Keratinocyte (primary cell): ENCODE results near the gene NSUN4. TPM values are rescaled to one million over a fixed set of nuclear protein-coding genes. Genes with fewer than 3 reads are reported as not detected.

Experiments used
- DNase-seq: peaks from one replicate; pipeline ENCODE4 v3.0.0-alpha.2; 2011; ENCODE audit warnings: low read depth, missing footprints, low spot score
- FAIRE-seq: peaks from 2 replicates; lab custom pipeline; 2011; peaks lifted over from hg19 to GRCh38; lab: Jason Lieb, UNC
- H2AFZ ChIP-seq: 2 replicates; pipeline ENCODE4 v1.6.0; 2012; ENCODE audit warnings: low read length, control low read depth, inconsistent platforms; ENCODE audit not compliant: control insufficient read depth
- H3K27ac ChIP-seq: 2 replicates; pipeline ENCODE4 v1.5.1; 2011; ENCODE audit warnings: low read length; ENCODE audit not compliant: control insufficient read depth, insufficient read depth
- H3K27me3 ChIP-seq: 3 replicates; pipeline ENCODE4 v1.6.0; 2011; ENCODE audit warnings: low read length; ENCODE audit not compliant: control insufficient read depth, insufficient read depth; ENCODE audit errors: extremely low read depth
- H3K36me3 ChIP-seq, 2 experiments: 2 replicates in 1 of 2; 3 replicates in 1 of 2; pipeline ENCODE4 v1.5.1; 2011; ENCODE audit warnings: low read length in 2 of 2, mild to moderate bottlenecking in 1 of 2; ENCODE audit not compliant: control insufficient read depth in 2 of 2, insufficient read depth in 2 of 2; ENCODE audit errors: extremely low read depth in 1 of 2
- H3K4me1 ChIP-seq: 3 replicates; pipeline ENCODE4 v1.5.1; 2011; ENCODE audit warnings: low read length; ENCODE audit not compliant: control insufficient read depth, insufficient read depth; ENCODE audit errors: extremely low read depth
- H3K4me2 ChIP-seq: 3 replicates; pipeline ENCODE4 v1.6.0; 2011; ENCODE audit warnings: low read depth, low read length; ENCODE audit not compliant: control insufficient read depth, insufficient read depth; ENCODE audit errors: extremely low read depth
- H3K4me3 ChIP-seq, 3 experiments: fragments of 200-600 bp in 1 of 3; sonication (generic) in 1 of 3; 2 replicates in 2 of 3; 3 replicates in 1 of 3; pipeline ENCODE4 v1.5.1; 2011 to 2016; ENCODE audit warnings: low read length in 3 of 3, mild to moderate bottlenecking in 3 of 3, control low read depth in 2 of 3, inconsistent platforms in 1 of 3, low read depth in 1 of 3, mixed read lengths in 1 of 3, mixed run types in 1 of 3, moderate library complexity in 1 of 3; ENCODE audit not compliant: control insufficient read depth in 2 of 3, insufficient read depth in 2 of 3; ENCODE audit errors: extremely low read depth in 1 of 3
- H3K79me2 ChIP-seq: 2 replicates; pipeline ENCODE4 v1.6.0; 2012; ENCODE audit warnings: low read length; ENCODE audit not compliant: control insufficient read depth, insufficient read depth
- H3K9ac ChIP-seq: 3 replicates; pipeline ENCODE4 v1.6.0; 2011; ENCODE audit warnings: low read length; ENCODE audit not compliant: control insufficient read depth, insufficient read depth; ENCODE audit errors: extremely low read depth
- H3K9me1 ChIP-seq: 3 replicates; pipeline ENCODE4 v1.6.0; 2011; ENCODE audit warnings: low read length; ENCODE audit not compliant: control insufficient read depth, insufficient read depth; ENCODE audit errors: extremely low read depth
- H3K9me3 ChIP-seq: 2 replicates; pipeline ENCODE4 v1.5.1; 2012; ENCODE audit warnings: low read depth, low read length; ENCODE audit not compliant: control insufficient read depth
- H4K20me1 ChIP-seq: 3 replicates; pipeline ENCODE4 v1.6.0; 2011; ENCODE audit warnings: low read length; ENCODE audit not compliant: control insufficient read depth, insufficient read depth; ENCODE audit errors: extremely low read depth
- CTCF ChIP-seq, 3 experiments: IDR thresholded peaks in 1 of 3; conservative IDR thresholded peaks in 1 of 3; optimal IDR thresholded peaks in 1 of 3; 2 replicates in 2 of 3; 3 replicates in 1 of 3; pipeline versions ENCODE3 to v1.5.1; 2011; ENCODE audit warnings: low read length in 3 of 3, mild to moderate bottlenecking in 3 of 3, moderate library complexity in 2 of 3, control low read depth in 1 of 3, inconsistent platforms in 1 of 3; ENCODE audit not compliant: insufficient read depth in 2 of 3; ENCODE audit errors: extremely low read depth in 1 of 3
- EZH2 ChIP-seq: IDR thresholded peaks from one replicate; pipeline ENCODE4 v1.6.1; 2012; ENCODE audit warnings: inconsistent platforms, mild to moderate bottlenecking, low read length, moderate library complexity
- dilution Hi-C: fragments of 300-500 bp; cut with MboI; formaldehyde crosslinking; loops from one replicate; pipeline ENCODE4 v1.7.0; 2020; ENCODE audit warnings: low sequenced_read_pairs; ENCODE audit not compliant: extremely low pct_ligation_motif_present
- polyA plus RNA-seq, 5 experiments: library from polyadenylated mRNA; depleted of rRNA in 3 of 5; stranded (reverse) in 3 of 5; stranded (forward) in 1 of 5; unstranded in 1 of 5; fragments of >200 nt; gene quantifications; 1 replicate in 1 of 5; 2 replicates in 3 of 5; 3 replicates in 1 of 5; pipeline versions ENCODE4 v1.2.1 to v1.2.3, GENCODE V29; 2011 to 2012; ENCODE audit warnings: missing spikeins in 2 of 5, low read depth in 1 of 5, low replicate concordance in 1 of 5

The NSUN4 gene
- polyA plus RNA-seq, 1 donor (not counting 4 experiments of a cell fraction or from before 2014, with no cell fraction given), result 26.3 TPM

GRCh38 chr1:46394872-46395465, 54.4 kb downstream of the NSUN4 start:
- peaks cover 10% of the 10 kb centered on the region for H3K9me3 ChIP-seq
- H3K27me3 ChIP-seq, result no peaks in the 10 kb centered on the region
- peaks cover 3% of the 10 kb centered on the region for H3K9me1 ChIP-seq
- peak overlapping the region; percentile 26 for H3K9ac ChIP-seq
- no peaks in the 10 kb centered on the region for H4K20me1 ChIP-seq
- H3K4me2 ChIP-seq, result peak overlapping the region; percentile 70
- H3K79me2 ChIP-seq, result no peaks in the 10 kb centered on the region
- no peaks in the 10 kb centered on the region for H3K36me3 ChIP-seq
- no peak overlapping the region for H3K27ac ChIP-seq
- dilution Hi-C loops, result no loop called here
- H3K4me3 ChIP-seq, result peak overlapping the region; percentile 43 to 57 (median 55)
- H2AFZ ChIP-seq, result peak overlapping the region; percentile 8
- FAIRE-seq (no peak), DNase-seq (no peak)
- peaks cover 24% of the 10 kb centered on the region for H3K4me1 ChIP-seq
- TF ChIP-seq CTCF (optimal IDR thresholded peaks at IDR 0.05 in 1 of 3, IDR thresholded peaks at IDR 0.05 in 1 of 3, conservative IDR thresholded peaks at IDR 0.05 in 1 of 3; ENCODE audit: extremely low read depth in 1 of 3, insufficient read depth in 2 of 3, low read length in 3 of 3), result no peak
- TF ChIP-seq EZH2, result no peak

- no peaks in the 10 kb centered on the region for H3K27me3 ChIP-seq
- peak overlapping the region in 1 of 3 experiments; percentile 21 for H3K4me3 ChIP-seq
- H3K79me2 ChIP-seq, result no peaks in the 10 kb centered on the region
- H3K9me1 ChIP-seq, result peaks cover 8% of the 10 kb centered on the region
- dilution Hi-C loops, result no loop called here
- DNase-seq, result no peak
- H3K9ac ChIP-seq, result no peak overlapping the region
- FAIRE-seq, result peak; percentile 76
- H3K9me3 ChIP-seq, result peaks cover 10% of the 10 kb centered on the region
- H3K4me1 ChIP-seq, result peaks cover 30% of the 10 kb centered on the region
- peak overlapping the region; percentile 70 for H2AFZ ChIP-seq
- H3K36me3 ChIP-seq, result no peaks in the 10 kb centered on the region
- TF ChIP-seq EZH2, result no peak
- TF ChIP-seq CTCF (optimal IDR thresholded peaks at IDR 0.05 in 1 of 3, IDR thresholded peaks at IDR 0.05 in 1 of 3, conservative IDR thresholded peaks at IDR 0.05 in 1 of 3; ENCODE audit: extremely low read depth in 1 of 3, insufficient read depth in 2 of 3, low read length in 3 of 3), result no peak
- H3K4me2 ChIP-seq, result no peak overlapping the region
- H4K20me1 ChIP-seq, result no peaks in the 10 kb centered on the region
- H3K27ac ChIP-seq, result no peak overlapping the region
Observed at GRCh38 chr1:46396441-46397398, 56.1 kb downstream of the NSUN4 start.
